Tibial nerve (tissue), 4 donors: ENCODE data around the gene PAX3.

ENCODE experiments used
- EP300 ChIP-seq, 2 donors: sonication (generic); formaldehyde crosslinking; IDR thresholded peaks; one replicate each; pipeline ENCODE4 v1.6.1; 2017; ENCODE audit warnings: antibody characterized with exemption in 2 of 2, mild to moderate bottlenecking in 1 of 2
- POLR2A ChIP-seq, 2 donors: fragments of 450-650 bp; IDR thresholded peaks; one replicate each; pipeline ENCODE4 v1.6.1; 2017; ENCODE audit warnings: antibody characterized with exemption in 2 of 2, mild to moderate bottlenecking in 2 of 2, moderate library complexity in 2 of 2
- TF ChIP-seq, protein P1 (sequence below), 5 experiments: fragments of 200-600 bp in 3 of 5; fragments of 450-650 bp in 2 of 5; sonication (generic) in 3 of 5; IDR thresholded peaks; one replicate each; pipeline ENCODE4 v1.5.1; 2016 to 2019; ENCODE audit warnings: antibody characterized with exemption in 5 of 5, mild to moderate bottlenecking in 3 of 5, moderate library complexity in 2 of 5

DNA sequence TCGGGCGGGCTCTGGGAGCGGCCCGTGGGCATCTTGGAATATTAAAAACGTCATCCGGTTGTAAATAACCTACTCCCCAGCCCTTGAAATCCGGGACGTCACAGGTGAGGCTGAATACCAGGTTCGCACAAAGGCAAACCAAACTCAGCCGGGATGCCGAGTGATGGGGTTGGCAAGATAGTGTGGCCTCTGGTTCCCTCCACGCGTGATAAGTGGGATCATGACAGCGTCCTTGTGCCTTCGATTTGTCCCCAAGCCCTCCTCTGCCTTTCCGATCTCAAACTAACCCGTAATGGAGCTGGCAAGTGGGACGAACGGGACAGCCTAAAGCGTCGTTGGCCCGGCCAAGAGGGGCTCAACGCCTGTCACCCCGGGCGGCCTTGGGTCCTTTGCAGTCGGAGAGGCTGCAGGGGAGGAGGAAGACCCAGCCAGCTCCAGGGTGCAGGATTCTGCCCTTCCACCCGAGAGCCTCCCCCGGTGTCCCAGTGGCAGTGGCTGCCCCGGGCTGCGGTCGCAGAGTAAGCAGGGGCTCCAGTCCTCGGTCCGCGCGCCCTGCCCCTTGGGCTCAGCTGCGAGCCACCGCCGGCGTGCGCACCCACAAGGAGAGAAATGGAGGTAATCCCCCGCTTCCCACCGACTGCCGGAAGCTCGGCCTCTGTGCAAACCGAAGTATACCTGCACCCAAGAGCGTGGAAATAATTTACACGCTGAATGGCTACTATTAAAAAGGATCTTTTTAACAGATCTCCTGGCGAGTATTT lies 13.4 kb upstream of the PAX3 start:
- TF ChIP-seq POLR2A (IDR thresholded peaks at IDR 0.05) (no peak), EP300 (IDR thresholded peaks at IDR 0.05) (no peak)
- TF ChIP-seq, protein P1, sequence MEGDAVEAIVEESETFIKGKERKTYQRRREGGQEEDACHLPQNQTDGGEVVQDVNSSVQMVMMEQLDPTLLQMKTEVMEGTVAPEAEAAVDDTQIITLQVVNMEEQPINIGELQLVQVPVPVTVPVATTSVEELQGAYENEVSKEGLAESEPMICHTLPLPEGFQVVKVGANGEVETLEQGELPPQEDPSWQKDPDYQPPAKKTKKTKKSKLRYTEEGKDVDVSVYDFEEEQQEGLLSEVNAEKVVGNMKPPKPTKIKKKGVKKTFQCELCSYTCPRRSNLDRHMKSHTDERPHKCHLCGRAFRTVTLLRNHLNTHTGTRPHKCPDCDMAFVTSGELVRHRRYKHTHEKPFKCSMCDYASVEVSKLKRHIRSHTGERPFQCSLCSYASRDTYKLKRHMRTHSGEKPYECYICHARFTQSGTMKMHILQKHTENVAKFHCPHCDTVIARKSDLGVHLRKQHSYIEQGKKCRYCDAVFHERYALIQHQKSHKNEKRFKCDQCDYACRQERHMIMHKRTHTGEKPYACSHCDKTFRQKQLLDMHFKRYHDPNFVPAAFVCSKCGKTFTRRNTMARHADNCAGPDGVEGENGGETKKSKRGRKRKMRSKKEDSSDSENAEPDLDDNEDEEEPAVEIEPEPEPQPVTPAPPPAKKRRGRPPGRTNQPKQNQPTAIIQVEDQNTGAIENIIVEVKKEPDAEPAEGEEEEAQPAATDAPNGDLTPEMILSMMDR (IDR thresholded peaks at IDR 0.05): no peak
